Activated T-cell treated with anti-CD3 and anti-CD28 coated beads, Interleukin-2, amount 50 U/mL, for 72 hours (primary cell): ENCODE data around the gene DIP2C. TPM values are rescaled to one million over a fixed set of nuclear protein-coding genes. Genes with fewer than 3 reads are reported as not detected.
A peak's percentile ranks its signal among the peaks of the same experiment; 100 is the strongest.

Experiments used
- ATAC-seq, 2 donors: fragments of 150-1000 bp; cut with Tn5 transposase; replicated peaks in 1 of 2; 2 replicates each; pipeline ENCODE4 v1.10.0; 2021; ENCODE audit warnings: moderate library complexity in 2 of 2, mild to moderate bottlenecking in 1 of 2
- DNase-seq, 2 donors: peaks; one replicate each; pipeline ENCODE4 v3.0.0; 2021 to 2022; ENCODE audit warnings: mixed read lengths in 1 of 2
- H3K27ac Mint-ChIP-seq: one replicate; pipeline ENCODE4 v1.8.0; 2022; ENCODE audit warnings: mild to moderate bottlenecking, moderate library complexity, mixed read lengths
- H3K27me3 Mint-ChIP-seq: one replicate; pipeline ENCODE4 v1.8.0; 2022; ENCODE audit warnings: low read depth, mixed read lengths
- H3K36me3 Mint-ChIP-seq, 2 donors: one replicate each; pipeline ENCODE4 v1.8.0; 2022; ENCODE audit warnings: mixed read lengths in 2 of 2, mild to moderate bottlenecking in 1 of 2; ENCODE audit not compliant: insufficient read depth in 2 of 2
- H3K4me1 Mint-ChIP-seq: one replicate; pipeline ENCODE4 v1.8.0; 2022; ENCODE audit warnings: low read depth, mixed read lengths
- H3K4me3 Mint-ChIP-seq, 2 donors: one replicate each; pipeline ENCODE4 v1.8.0; 2022; ENCODE audit warnings: mild to moderate bottlenecking in 2 of 2, mixed read lengths in 2 of 2, moderate library complexity in 2 of 2
- H3K9me3 Mint-ChIP-seq, 2 donors: one replicate each; pipeline ENCODE4 v1.8.0; 2022; ENCODE audit warnings: mixed read lengths in 2 of 2
- total RNA-seq, 2 donors: library from RNA; stranded (reverse); gene quantifications; one replicate each; pipeline ENCODE4 v1.2.3, GENCODE V29; 2022

The DIP2C gene
- total RNA-seq = 1 to 10 TPM in 1 of 2 donors, under 1 TPM in 1; 0.70 to 1.6 TPM

DNA sequence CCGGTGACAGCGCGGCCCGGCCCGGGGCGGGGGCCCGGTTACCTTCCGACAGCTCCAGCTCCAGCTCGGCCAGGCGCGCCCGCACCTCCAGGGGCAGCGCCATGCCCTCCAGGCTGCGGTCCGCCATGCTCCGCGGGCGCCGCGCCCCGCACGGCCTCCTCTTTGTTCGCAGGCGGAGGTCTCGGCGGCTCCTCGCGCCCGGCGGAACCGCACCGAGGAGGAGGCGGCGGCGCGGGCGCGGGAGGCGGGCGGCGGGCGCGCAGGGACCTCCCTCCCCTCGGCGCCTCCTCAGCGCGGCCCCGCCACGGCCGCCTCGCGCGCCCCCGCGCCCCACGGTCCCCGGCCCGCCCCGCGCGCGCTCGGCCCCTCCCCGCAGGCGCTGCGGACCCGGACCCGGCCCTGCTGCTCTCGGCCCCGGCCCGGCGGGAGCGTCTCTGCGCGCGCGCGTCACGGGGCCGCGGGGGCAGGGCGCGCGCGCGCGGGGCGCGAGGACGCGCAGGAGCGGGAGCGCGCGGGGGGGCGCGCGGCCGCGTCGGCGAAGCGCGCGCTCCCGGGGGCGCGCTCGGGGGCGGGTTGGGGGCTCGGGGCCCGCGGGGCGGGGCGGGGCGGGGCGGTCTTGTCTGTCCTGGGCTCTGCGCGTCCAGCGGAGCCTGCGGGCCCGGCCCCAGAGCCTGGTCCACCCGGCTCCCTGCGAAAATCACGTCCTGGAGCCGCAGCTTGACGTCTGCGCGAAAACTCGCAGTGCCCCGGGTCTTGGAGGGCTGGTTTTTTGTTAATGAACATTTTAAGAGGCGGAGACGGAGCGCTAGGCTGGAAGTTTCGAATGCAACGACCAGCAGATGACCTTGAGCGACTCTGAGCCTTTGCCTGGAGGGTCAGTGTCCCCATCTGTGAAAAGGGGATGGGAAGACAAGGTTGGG is at the start of gene DIP2C:
Gene DIP2C, minus strand, starts transcription at position 217 of the 920 bp plus-strand sequence. Its CDS starts 90 bp downstream, at position 127.
- Mint-ChIP-seq H3K9me3 (no peaks in the 10 kb centered on the region), H3K4me3 (peak within 1 kb of the TSS; percentile 75 to 82), H3K4me1 (peaks cover 7% of the 10 kb centered on the region), H3K27ac (no peak within 1 kb of the TSS), H3K36me3 (peaks cover 0 to 5% of the 10 kb centered on the region in 2 donors), H3K27me3 (peaks cover 51% of the 10 kb centered on the region)
- ATAC-seq (peak; percentile 22 to 42), DNase-seq (no peak)

DNA sequence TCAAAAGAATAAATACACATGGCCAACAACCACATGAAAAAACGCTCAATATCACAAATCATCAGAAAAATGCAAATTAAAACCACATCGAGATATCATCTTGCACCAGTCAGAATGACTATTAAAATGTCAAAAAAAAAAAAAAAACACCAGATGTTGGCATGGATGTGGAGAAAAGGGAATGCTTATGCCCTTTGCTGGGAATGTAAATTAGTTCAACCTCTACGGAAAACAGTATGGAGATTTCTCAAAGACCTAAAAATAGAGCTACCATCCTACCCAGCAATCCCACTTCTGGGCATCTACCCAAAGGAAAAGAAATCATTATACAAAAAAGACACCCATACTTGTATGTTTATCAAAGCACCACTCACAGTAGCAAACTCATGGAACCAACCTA is 45.0 kb upstream of the DIP2C start:
- no peak for DNase-seq
- H3K27me3 Mint-ChIP-seq = peaks cover 6% of the 10 kb centered on the region
- ATAC-seq = no peak
- no peak overlapping the region for H3K27ac Mint-ChIP-seq
- no peak overlapping the region for H3K4me3 Mint-ChIP-seq
- H3K36me3 Mint-ChIP-seq = peaks cover 2 to 3% of the 10 kb centered on the region in 2 donors
- H3K4me1 Mint-ChIP-seq = no peaks in the 10 kb centered on the region
- H3K9me3 Mint-ChIP-seq = peaks cover 1 to 2% of the 10 kb centered on the region in 2 donors

GRCh38 chr10:733086-733485 is 43.6 kb upstream of the DIP2C start:
- Mint-ChIP-seq H3K36me3 (peaks cover 2 to 3% of the 10 kb centered on the region in 2 donors), H3K27ac (no peak overlapping the region), H3K27me3 (peaks cover 6% of the 10 kb centered on the region), H3K9me3 (peaks cover 1 to 2% of the 10 kb centered on the region in 2 donors), H3K4me1 (no peaks in the 10 kb centered on the region), H3K4me3 (no peak overlapping the region)
- DNase-seq (no peak), ATAC-seq (no peak)

- DNase-seq (no peak), ATAC-seq (no peak)
- Mint-ChIP-seq H3K36me3 (no peaks in the 10 kb centered on the region), H3K4me1 (no peaks in the 10 kb centered on the region), H3K27me3 (peaks cover 6% of the 10 kb centered on the region), H3K27ac (no peak overlapping the region), H3K4me3 (no peak overlapping the region), H3K9me3 (peaks cover 0 to 1% of the 10 kb centered on the region in 2 donors)
Measured at GRCh38 chr10:729213-729612, 39.7 kb upstream of the DIP2C start.

DNA sequence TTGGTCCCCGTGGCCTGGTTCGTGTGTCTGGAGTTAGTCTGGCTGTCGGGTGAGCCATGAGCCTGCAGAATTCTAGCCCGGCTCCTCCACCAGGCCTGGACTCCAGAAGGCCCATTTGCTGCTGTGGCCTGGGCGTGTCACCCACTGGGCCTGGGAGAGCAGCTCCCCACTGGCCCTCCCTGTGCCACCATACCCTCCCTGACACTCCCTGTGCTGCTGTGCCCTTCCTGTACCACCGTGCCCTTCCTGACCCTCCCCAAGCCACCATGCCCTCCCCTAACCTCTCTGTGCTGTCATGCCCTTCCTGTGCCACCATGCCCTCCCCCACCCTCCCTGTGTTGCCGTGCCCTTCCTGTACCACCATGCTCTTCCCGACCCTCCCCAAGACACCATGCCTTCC is 39.1 kb upstream of the DIP2C start:
- DNase-seq (no peak), ATAC-seq (no peak)
- no peak overlapping the region for H3K4me3 Mint-ChIP-seq
- H3K27me3 Mint-ChIP-seq = peaks cover 6% of the 10 kb centered on the region
- no peak overlapping the region for H3K27ac Mint-ChIP-seq
- no peaks in the 10 kb centered on the region for H3K36me3 Mint-ChIP-seq
- H3K4me1 Mint-ChIP-seq = no peaks in the 10 kb centered on the region
- no peaks in the 10 kb centered on the region for H3K9me3 Mint-ChIP-seq

GRCh38 chr10:727162-727790 is 37.8 kb upstream of the DIP2C start:
- Mint-ChIP-seq H3K4me1 (no peaks in the 10 kb centered on the region), H3K36me3 (no peaks in the 10 kb centered on the region), H3K9me3 (no peaks in the 10 kb centered on the region), H3K27me3 (no peaks in the 10 kb centered on the region), H3K27ac (no peak overlapping the region), H3K4me3 (no peak overlapping the region)
- DNase-seq (no peak), ATAC-seq (no peak)

DNA sequence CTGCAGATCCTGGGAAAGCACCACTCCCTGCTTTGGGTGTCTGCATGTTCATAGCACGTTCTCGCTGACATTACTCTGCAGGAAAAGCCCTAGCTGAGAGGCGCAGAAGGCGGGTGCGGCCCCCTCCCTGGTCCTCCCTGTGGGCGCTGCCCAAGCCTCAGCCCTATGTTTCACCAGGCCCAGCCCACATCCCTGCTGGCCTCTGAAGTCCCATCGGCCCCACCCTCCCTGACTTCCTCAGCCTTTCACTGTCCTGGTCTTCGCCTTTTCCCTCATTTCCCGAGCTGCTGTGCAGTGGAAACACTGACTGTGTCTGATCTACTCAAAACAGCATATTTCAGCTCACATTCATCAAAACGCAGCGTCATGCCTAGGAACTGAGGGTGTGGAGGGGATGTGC is 36.3 kb upstream of the DIP2C start:
- ATAC-seq (no peak), DNase-seq (no peak)
- H3K27me3 Mint-ChIP-seq = no peaks in the 10 kb centered on the region
- no peak overlapping the region for H3K4me3 Mint-ChIP-seq
- no peaks in the 10 kb centered on the region for H3K4me1 Mint-ChIP-seq
- no peak overlapping the region for H3K27ac Mint-ChIP-seq
- no peaks in the 10 kb centered on the region for H3K9me3 Mint-ChIP-seq
- H3K36me3 Mint-ChIP-seq = no peaks in the 10 kb centered on the region

DNA sequence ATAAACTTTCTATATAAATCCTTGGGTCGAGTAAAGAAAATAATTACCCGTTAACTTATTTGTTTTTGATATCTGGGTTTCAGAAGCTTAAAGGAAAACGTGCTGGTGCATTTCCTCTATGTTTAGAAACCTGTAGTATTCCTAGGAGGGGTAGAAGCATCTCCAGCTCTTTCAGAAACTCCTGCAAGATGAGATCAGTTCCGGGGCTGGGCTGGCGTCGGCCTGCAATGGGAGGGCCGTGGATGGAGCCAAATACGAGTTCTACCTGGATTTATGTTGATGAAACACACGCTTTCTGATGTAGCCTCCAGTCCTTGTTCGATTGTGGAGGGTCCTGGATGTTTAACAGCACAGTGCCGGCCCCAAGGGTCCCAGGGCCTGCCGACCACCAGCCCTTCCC is 35.8 kb upstream of the DIP2C start:
- ATAC-seq = no peak
- H3K9me3 Mint-ChIP-seq = no peaks in the 10 kb centered on the region
- H3K4me3 Mint-ChIP-seq = no peak overlapping the region
- no peaks in the 10 kb centered on the region for H3K4me1 Mint-ChIP-seq
- H3K27ac Mint-ChIP-seq = no peak overlapping the region
- no peak for DNase-seq
- H3K27me3 Mint-ChIP-seq = no peaks in the 10 kb centered on the region
- no peaks in the 10 kb centered on the region for H3K36me3 Mint-ChIP-seq

DNA sequence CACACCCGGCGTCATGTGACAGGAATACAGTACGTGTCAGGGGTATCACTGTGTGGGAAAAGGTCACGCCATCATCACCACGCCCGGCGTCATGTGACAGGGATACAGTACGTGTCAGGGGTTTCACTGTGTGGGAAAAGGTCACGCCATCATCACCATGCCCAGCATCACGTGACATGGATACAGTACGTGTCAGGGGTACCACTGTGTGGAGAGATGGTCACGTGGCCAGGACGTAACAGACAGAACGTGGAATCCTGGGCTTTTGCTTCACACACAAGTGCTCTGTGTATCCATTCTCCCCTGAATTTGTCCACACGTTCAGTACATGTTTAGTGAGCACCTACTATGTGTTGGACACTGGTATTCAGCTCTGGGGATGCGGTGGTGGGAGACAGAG is 34.5 kb upstream of the DIP2C start:
- ATAC-seq (no peak), DNase-seq (no peak)
- Mint-ChIP-seq H3K4me1 (no peaks in the 10 kb centered on the region), H3K9me3 (no peaks in the 10 kb centered on the region), H3K27me3 (no peaks in the 10 kb centered on the region), H3K4me3 (no peak overlapping the region), H3K36me3 (no peaks in the 10 kb centered on the region), H3K27ac (no peak overlapping the region)

- no peak overlapping the region for H3K27ac Mint-ChIP-seq
- H3K27me3 Mint-ChIP-seq = no peaks in the 10 kb centered on the region
- DNase-seq (no peak), ATAC-seq (no peak)
- no peaks in the 10 kb centered on the region for H3K4me1 Mint-ChIP-seq
- no peak overlapping the region for H3K4me3 Mint-ChIP-seq
- H3K36me3 Mint-ChIP-seq = no peaks in the 10 kb centered on the region
- no peaks in the 10 kb centered on the region for H3K9me3 Mint-ChIP-seq
Measured at GRCh38 chr10:722281-723060, 33.0 kb upstream of the DIP2C start.

- no peak overlapping the region for H3K4me3 Mint-ChIP-seq
- no peaks in the 10 kb centered on the region for H3K4me1 Mint-ChIP-seq
- DNase-seq (no peak), ATAC-seq (no peak)
- no peak overlapping the region for H3K27ac Mint-ChIP-seq
- H3K36me3 Mint-ChIP-seq = peaks cover 1 to 5% of the 10 kb centered on the region in 2 donors
- peaks cover 10% of the 10 kb centered on the region for H3K27me3 Mint-ChIP-seq
- H3K9me3 Mint-ChIP-seq = peaks cover 3 to 10% of the 10 kb centered on the region in 2 donors
Measured at GRCh38 chr10:718143-718700, 28.8 kb upstream of the DIP2C start.

- Mint-ChIP-seq H3K4me1 (no peaks in the 10 kb centered on the region), H3K4me3 (no peak overlapping the region), H3K27me3 (peaks cover 10% of the 10 kb centered on the region), H3K36me3 (peaks cover 1 to 5% of the 10 kb centered on the region in 2 donors), H3K9me3 (peaks cover 3 to 10% of the 10 kb centered on the region in 2 donors), H3K27ac (no peak overlapping the region)
- no peak for DNase-seq
- no peak for ATAC-seq
Measured at GRCh38 chr10:717458-717857, 28.0 kb upstream of the DIP2C start.

DNA sequence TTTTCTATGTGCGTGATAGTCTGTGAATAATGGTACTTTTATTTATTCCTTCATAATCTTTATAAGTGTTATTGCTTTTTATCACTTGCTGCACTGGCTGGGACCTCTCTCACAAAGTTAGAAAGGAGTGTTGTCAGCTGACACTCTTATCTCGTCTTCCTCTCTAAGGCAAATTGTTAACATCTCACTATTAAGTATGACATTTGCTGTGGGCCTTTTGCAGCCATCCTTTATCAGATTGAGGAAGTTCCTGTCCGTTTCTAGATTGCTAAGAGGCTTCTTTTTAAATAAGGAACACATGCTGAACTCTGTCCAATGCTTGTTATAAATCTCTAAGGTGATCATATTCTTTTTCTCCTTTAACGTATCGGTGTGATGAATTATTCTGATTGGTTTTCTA is 27.4 kb upstream of the DIP2C start:
- Mint-ChIP-seq H3K27ac (no peak overlapping the region), H3K9me3 (peaks cover 3 to 10% of the 10 kb centered on the region in 2 donors), H3K27me3 (peaks cover 10% of the 10 kb centered on the region), H3K36me3 (peaks cover 1 to 5% of the 10 kb centered on the region in 2 donors), H3K4me1 (no peaks in the 10 kb centered on the region), H3K4me3 (no peak overlapping the region)
- no peak for ATAC-seq
- no peak for DNase-seq
